Stimulated activated CD8-positive, alpha-beta memory T cell treated with anti-CD3 and anti-CD28 coated beads, Interleukin-15, amount 100 ng/mL, for 4 hours (primary cell): ENCODE results near the gene SMOC1.

Experiments used
- DNase-seq, 2 donors: peaks; one replicate each; pipeline ENCODE4 v3.0.0-alpha.2; 2020; ENCODE audit warnings: low read depth in 2 of 2

SMOC1 gene

GRCh38 chr14:69879175-69880043 lies at the start of gene SMOC1:
Gene SMOC1 (plus strand): TSS chr14:69879416. CDS start chr14:69879679, 263 bp downstream.
- no peak for DNase-seq

GRCh38 chr14:69838881-69839416 lies 40.3 kb upstream of the SMOC1 start:
- no peak for DNase-seq

GRCh38 chr14:69839661-69840060 lies 39.6 kb upstream of the SMOC1 start:
- no peak for DNase-seq

- no peak for DNase-seq
These were observed 37.6 kb upstream of the SMOC1 start for GRCh38 chr14:69841656-69842055.

GRCh38 chr14:69842686-69843420 lies 36.4 kb upstream of the SMOC1 start:
- no peak for DNase-seq

- DNase-seq, result no peak
These were observed 35.0 kb upstream of the SMOC1 start for GRCh38 chr14:69844171-69844570.

GRCh38 chr14:69845050-69845581 lies 34.1 kb upstream of the SMOC1 start:
- DNase-seq, result no peak

GRCh38 chr14:69845787-69846186 lies 33.4 kb upstream of the SMOC1 start:
- DNase-seq, result no peak

GRCh38 chr14:69848156-69848555 lies 31.1 kb upstream of the SMOC1 start:
- no peak for DNase-seq

GRCh38 chr14:69848903-69849391 lies 30.3 kb upstream of the SMOC1 start:
- no peak for DNase-seq

GRCh38 chr14:69850086-69850735 lies 29.0 kb upstream of the SMOC1 start:
- no peak for DNase-seq

- no peak for DNase-seq
These were observed 28.5 kb upstream of the SMOC1 start for GRCh38 chr14:69850736-69851112.

GRCh38 chr14:69852531-69853321 lies 26.5 kb upstream of the SMOC1 start:
- no peak for DNase-seq

- DNase-seq, result no peak
These were observed 25.4 kb upstream of the SMOC1 start for GRCh38 chr14:69853774-69854173.

GRCh38 chr14:69854598-69854997 lies 24.6 kb upstream of the SMOC1 start:
- no peak for DNase-seq

GRCh38 chr14:69855180-69855832 lies 23.9 kb upstream of the SMOC1 start:
- DNase-seq, result no peak

GRCh38 chr14:69858801-69859200 lies 20.4 kb upstream of the SMOC1 start:
- DNase-seq, result no peak

GRCh38 chr14:69859591-69859990 lies 19.6 kb upstream of the SMOC1 start:
- no peak for DNase-seq

- DNase-seq, result no peak
These were observed 19.0 kb upstream of the SMOC1 start for GRCh38 chr14:69860221-69860620.

- no peak for DNase-seq
These were observed 18.1 kb upstream of the SMOC1 start for GRCh38 chr14:69861025-69861569.
